Gastroesophageal sphincter (tissue), 3 donors: ENCODE results near the gene PRKAG2.

Experiments
- CTCF ChIP-seq, 4 experiments: fragments of 200-600 bp in 2 of 4; fragments of 450-650 bp in 2 of 4; sonication (generic) in 1 of 4; IDR thresholded peaks; one replicate each; pipeline ENCODE4 v1.5.1; 2017 to 2019; ENCODE audit warnings: antibody characterized with exemption in 4 of 4, mild to moderate bottlenecking in 2 of 4, moderate library complexity in 2 of 4
- POLR2A ChIP-seq, 2 donors: fragments of 450-650 bp; IDR thresholded peaks; one replicate each; pipeline ENCODE4 v1.6.1; 2017; ENCODE audit warnings: antibody characterized with exemption in 2 of 2, mild to moderate bottlenecking in 2 of 2, moderate library complexity in 1 of 2

- TF ChIP-seq CTCF (IDR thresholded peaks at IDR 0.05) (no peak), POLR2A (IDR thresholded peaks at IDR 0.05) (no peak)
Observed at GRCh38 chr7:151827620-151828019, 49.3 kb downstream of the PRKAG2 start.
